Coronary artery (tissue), 2 donors: Measurements from ENCODE around the gene HK2.
"Not testable (repeated sequence)": the region's sequence is repeated elsewhere in the genome, so short reads cannot be mapped to it uniquely, and the experiment has no call there.

Experiments used
- DNase-seq: peaks from one replicate; pipeline ENCODE4 v3.0.0-alpha.2; 2017; ENCODE audit warnings: low spot score
- H3K27ac ChIP-seq, 2 donors: fragments of 200-600 bp; sonication (generic); one replicate each; pipeline ENCODE4 v1.5.1; 2016 to 2019
- H3K4me3 ChIP-seq: fragments of 200-600 bp; sonication (generic); 2 replicates; pipeline ENCODE4 v1.5.1; 2016; ENCODE audit warnings: mild to moderate bottlenecking, moderate library complexity
- CTCF ChIP-seq: fragments of 200-600 bp; sonication (generic); IDR thresholded peaks from one replicate; pipeline ENCODE4 v1.5.1; 2019; ENCODE audit warnings: antibody characterized with exemption

HK2 gene

GRCh38 chr2:74822771-74823566 lies 11.0 kb upstream of the HK2 start:
- Histone ChIP-seq H3K27ac (no peak overlapping the region), H3K4me3 (no peak overlapping the region)
- no peak for TF ChIP-seq CTCF
- DNase-seq: no peak

GRCh38 chr2:74824679-74825078 lies 9.2 kb upstream of the HK2 start:
- no peak overlapping the region for H3K27ac ChIP-seq
- no peak for DNase-seq
- TF ChIP-seq CTCF: no peak
- no peak overlapping the region for H3K4me3 ChIP-seq

GRCh38 chr2:74828543-74828942 lies 5.4 kb upstream of the HK2 start:
- no peak for DNase-seq
- no peak for TF ChIP-seq CTCF
- Histone ChIP-seq H3K4me3 (no peak overlapping the region), H3K27ac (no peak overlapping the region)

GRCh38 chr2:74831693-74832530 lies 2.0 kb upstream of the HK2 start:
- H3K4me3 ChIP-seq: no peak overlapping the region
- no peak for DNase-seq
- no peak overlapping the region for H3K27ac ChIP-seq
- TF ChIP-seq CTCF: no peak

GRCh38 chr2:74834234-74834791 lies 386 bp downstream of the HK2 start:
- H3K27ac ChIP-seq: peak overlapping the region; percentile 76 to 84
- not testable (repeated sequence) for DNase-seq
- peak overlapping the region; percentile 82 for H3K4me3 ChIP-seq

GRCh38 chr2:74834792-74835755 lies 1.1 kb downstream of the HK2 start:
- no peak for TF ChIP-seq CTCF
- H3K27ac ChIP-seq: peak overlapping the region; percentile 76 to 84
- no peak for DNase-seq
- peak overlapping the region; percentile 82 for H3K4me3 ChIP-seq
